ENCODE measurements around the gene ARFGAP3.

Gene ARFGAP3

DNA sequence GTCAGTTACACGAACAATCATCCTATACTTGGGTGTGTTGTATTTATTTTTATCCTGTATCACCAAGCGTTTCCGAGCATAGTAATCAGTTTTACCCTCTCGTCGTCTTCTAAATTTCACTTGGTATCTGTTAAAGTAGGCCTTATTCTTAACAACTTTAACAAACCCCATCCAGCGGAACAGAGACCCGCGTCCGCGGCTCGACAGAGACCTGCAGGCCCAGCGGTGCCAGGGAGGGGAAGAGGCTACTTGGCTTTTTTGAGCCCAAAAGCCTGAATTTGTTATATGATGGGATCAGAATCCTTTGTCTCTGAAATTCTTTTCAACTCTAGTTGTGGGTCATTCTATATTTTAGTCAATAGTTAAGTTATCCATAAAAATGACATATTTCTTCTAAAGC lies 79.9 kb downstream of the ARFGAP3 start:
- H3K4me3 ChIP-seq (ENCODE audit: low read depth, low read length) = no peak overlapping the region
- no peaks in the 10 kb centered on the region for H3K9me3 ChIP-seq (ENCODE audit: control insufficient read depth, insufficient read depth, low read depth, low read length)
- ChIA-PET POLR2A (no interaction called here), CTCF (no interaction called here)
- H3K4me1 ChIP-seq (ENCODE audit: control insufficient read depth, insufficient read depth, low read length) = no peaks in the 10 kb centered on the region
- TF ChIP-seq ZNF10 (tag by site-specific recombination; IDR thresholded peaks at IDR 0.05) = no peak
- TF ChIP-seq, protein P1, sequence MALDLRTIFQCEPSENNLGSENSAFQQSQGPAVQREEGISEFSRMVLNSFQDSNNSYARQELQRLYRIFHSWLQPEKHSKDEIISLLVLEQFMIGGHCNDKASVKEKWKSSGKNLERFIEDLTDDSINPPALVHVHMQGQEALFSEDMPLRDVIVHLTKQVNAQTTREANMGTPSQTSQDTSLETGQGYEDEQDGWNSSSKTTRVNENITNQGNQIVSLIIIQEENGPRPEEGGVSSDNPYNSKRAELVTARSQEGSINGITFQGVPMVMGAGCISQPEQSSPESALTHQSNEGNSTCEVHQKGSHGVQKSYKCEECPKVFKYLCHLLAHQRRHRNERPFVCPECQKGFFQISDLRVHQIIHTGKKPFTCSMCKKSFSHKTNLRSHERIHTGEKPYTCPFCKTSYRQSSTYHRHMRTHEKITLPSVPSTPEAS (tag by site-specific recombination; IDR thresholded peaks at IDR 0.05) = no peak
- no peak for TF ChIP-seq ZNF596 (tag by site-specific recombination; IDR thresholded peaks at IDR 0.05)
- TF ChIP-seq, protein P2, sequence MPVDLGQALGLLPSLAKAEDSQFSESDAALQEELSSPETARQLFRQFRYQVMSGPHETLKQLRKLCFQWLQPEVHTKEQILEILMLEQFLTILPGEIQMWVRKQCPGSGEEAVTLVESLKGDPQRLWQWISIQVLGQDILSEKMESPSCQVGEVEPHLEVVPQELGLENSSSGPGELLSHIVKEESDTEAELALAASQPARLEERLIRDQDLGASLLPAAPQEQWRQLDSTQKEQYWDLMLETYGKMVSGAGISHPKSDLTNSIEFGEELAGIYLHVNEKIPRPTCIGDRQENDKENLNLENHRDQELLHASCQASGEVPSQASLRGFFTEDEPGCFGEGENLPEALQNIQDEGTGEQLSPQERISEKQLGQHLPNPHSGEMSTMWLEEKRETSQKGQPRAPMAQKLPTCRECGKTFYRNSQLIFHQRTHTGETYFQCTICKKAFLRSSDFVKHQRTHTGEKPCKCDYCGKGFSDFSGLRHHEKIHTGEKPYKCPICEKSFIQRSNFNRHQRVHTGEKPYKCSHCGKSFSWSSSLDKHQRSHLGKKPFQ (tag by site-specific recombination; IDR thresholded peaks at IDR 0.05) = no peak
- no peak for TF ChIP-seq ZNF677 (tag by site-specific recombination; IDR thresholded peaks at IDR 0.05)
- TF ChIP-seq ZNF707 (tag by site-specific recombination; IDR thresholded peaks at IDR 0.05) = no peak
- TF ChIP-seq ZNF132 (tag by site-specific recombination; IDR thresholded peaks at IDR 0.05; ENCODE audit: borderline replicate concordance) = no peak
- no peak for TF ChIP-seq ZNF670 (tag by site-specific recombination; IDR thresholded peaks at IDR 0.05; ENCODE audit: low read depth)
- H3K27ac ChIP-seq (ENCODE audit: extremely low read depth, low read depth, low read length) = no peak overlapping the region
- H3K36me3 ChIP-seq (ENCODE audit: control insufficient read depth in 2 of 2, insufficient read depth in 1 of 2, low read length in 2 of 2) = no peaks in the 10 kb centered on the region

DNA sequence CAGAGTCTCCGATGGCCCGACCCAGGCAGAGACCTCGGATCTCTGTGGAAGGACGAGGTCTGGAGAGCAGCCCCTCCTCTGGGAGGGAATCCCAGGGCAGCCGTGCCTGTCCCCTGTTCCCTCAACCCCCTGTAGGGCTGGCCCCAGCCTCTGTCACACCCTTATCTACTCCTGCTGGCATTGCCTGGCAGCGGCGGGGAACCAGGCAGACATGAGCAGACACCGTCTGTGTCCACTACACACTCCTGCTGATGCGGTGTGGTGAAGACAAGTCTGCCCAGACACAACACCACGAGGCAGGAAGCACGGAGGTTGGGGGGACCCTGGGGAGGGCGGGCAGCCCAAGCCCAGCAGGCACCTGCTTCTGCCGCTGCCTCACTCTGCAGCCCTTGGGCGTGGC lies 83.9 kb downstream of the ARFGAP3 start:
- Histone ChIP-seq H3K4me1 (ENCODE audit: control insufficient read depth, insufficient read depth, low read length) (peaks cover 3% of the 10 kb centered on the region; the same call in 1 of the 2 replicates), H3K4me3 (ENCODE audit: low read depth, low read length) (no peak overlapping the region), H3K9me3 (ENCODE audit: control insufficient read depth, insufficient read depth, low read depth, low read length) (no peaks in the 10 kb centered on the region), H3K27ac (ENCODE audit: extremely low read depth, low read depth, low read length) (no peak overlapping the region), H3K36me3 (ENCODE audit: control insufficient read depth in 2 of 2, insufficient read depth in 1 of 2, low read length in 2 of 2) (no peaks in the 10 kb centered on the region)
- TF ChIP-seq SP7 (tag by site-specific recombination; IDR thresholded peaks at IDR 0.05) = no peak
- no peak for TF ChIP-seq ZNF341 (tag by site-specific recombination; IDR thresholded peaks at IDR 0.05; ENCODE audit: low read depth)
- TF ChIP-seq ZNF10 (tag by site-specific recombination; IDR thresholded peaks at IDR 0.05) = no peak
- no peak for TF ChIP-seq PRDM1 (tag by site-specific recombination; IDR thresholded peaks at IDR 0.05)
- TF ChIP-seq, protein P3, sequence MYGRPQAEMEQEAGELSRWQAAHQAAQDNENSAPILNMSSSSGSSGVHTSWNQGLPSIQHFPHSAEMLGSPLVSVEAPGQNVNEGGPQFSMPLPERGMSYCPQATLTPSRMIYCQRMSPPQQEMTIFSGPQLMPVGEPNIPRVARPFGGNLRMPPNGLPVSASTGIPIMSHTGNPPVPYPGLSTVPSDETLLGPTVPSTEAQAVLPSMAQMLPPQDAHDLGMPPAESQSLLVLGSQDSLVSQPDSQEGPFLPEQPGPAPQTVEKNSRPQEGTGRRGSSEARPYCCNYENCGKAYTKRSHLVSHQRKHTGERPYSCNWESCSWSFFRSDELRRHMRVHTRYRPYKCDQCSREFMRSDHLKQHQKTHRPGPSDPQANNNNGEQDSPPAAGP (tag by site-specific recombination; IDR thresholded peaks at IDR 0.05) = 0 out of 2 replicates have a peak, but pooled peaks have one; percentile 15
- peak; percentile 81 for TF ChIP-seq ZIC2 (tag by site-specific recombination; IDR thresholded peaks at IDR 0.05)
- no peak for TF ChIP-seq KLF10 (tag by site-specific recombination; IDR thresholded peaks at IDR 0.05)
- ChIA-PET POLR2A (no interaction called here), CTCF (no interaction called here)

DNA sequence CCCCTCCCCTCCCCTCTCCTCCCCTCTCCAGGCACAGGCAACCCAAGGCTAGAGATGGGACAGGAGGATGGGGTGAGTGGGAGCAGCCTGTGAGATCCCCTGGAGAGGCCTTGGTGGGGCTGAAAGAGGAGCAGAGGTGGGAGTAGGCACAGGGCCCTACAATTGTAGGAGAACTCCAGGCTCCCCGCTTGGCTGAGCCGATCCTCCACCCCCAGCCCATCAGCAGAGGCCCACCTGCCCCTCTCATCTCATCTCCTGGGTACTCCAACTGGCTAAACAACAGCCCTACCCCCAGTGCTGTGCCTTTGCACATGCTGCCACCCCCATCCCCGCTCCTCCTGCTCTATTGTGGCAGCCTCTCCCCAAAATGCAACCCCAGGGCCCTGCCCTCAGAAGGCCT lies 84.4 kb downstream of the ARFGAP3 start:
- no peak overlapping the region for H3K27ac ChIP-seq (ENCODE audit: extremely low read depth, low read depth, low read length)
- H3K9me3 ChIP-seq (ENCODE audit: control insufficient read depth, insufficient read depth, low read depth, low read length) = no peaks in the 10 kb centered on the region
- H3K36me3 ChIP-seq (ENCODE audit: control insufficient read depth in 2 of 2, insufficient read depth in 1 of 2, low read length in 2 of 2) = no peaks in the 10 kb centered on the region
- ChIA-PET POLR2A (no interaction called here), CTCF (interaction anchor here (0.6 kb wide), 1 partner anchor 122 kb away, joined by 4 read pairs; no protein-coding TSS in a partner anchor)
- no peak overlapping the region for H3K4me3 ChIP-seq (ENCODE audit: low read depth, low read length)
- peak; percentile 71 for TF ChIP-seq ZNF623 (tag by site-specific recombination; IDR thresholded peaks at IDR 0.05)
- TF ChIP-seq ZNF670 (tag by site-specific recombination; IDR thresholded peaks at IDR 0.05; ENCODE audit: low read depth) = no peak
- TF ChIP-seq EGR2 (tag by site-specific recombination; IDR thresholded peaks at IDR 0.05; ENCODE audit: low read depth) = peak; percentile 57
- TF ChIP-seq, protein P4, sequence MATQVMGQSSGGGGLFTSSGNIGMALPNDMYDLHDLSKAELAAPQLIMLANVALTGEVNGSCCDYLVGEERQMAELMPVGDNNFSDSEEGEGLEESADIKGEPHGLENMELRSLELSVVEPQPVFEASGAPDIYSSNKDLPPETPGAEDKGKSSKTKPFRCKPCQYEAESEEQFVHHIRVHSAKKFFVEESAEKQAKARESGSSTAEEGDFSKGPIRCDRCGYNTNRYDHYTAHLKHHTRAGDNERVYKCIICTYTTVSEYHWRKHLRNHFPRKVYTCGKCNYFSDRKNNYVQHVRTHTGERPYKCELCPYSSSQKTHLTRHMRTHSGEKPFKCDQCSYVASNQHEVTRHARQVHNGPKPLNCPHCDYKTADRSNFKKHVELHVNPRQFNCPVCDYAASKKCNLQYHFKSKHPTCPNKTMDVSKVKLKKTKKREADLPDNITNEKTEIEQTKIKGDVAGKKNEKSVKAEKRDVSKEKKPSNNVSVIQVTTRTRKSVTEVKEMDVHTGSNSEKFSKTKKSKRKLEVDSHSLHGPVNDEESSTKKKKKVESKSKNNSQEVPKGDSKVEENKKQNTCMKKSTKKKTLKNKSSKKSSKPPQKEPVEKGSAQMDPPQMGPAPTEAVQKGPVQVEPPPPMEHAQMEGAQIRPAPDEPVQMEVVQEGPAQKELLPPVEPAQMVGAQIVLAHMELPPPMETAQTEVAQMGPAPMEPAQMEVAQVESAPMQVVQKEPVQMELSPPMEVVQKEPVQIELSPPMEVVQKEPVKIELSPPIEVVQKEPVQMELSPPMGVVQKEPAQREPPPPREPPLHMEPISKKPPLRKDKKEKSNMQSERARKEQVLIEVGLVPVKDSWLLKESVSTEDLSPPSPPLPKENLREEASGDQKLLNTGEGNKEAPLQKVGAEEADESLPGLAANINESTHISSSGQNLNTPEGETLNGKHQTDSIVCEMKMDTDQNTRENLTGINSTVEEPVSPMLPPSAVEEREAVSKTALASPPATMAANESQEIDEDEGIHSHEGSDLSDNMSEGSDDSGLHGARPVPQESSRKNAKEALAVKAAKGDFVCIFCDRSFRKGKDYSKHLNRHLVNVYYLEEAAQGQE (tag by site-specific recombination; IDR thresholded peaks at IDR 0.05) = no peak
- TF ChIP-seq ZNF350 (tag by site-specific recombination; IDR thresholded peaks at IDR 0.05) = no peak
- no peak for TF ChIP-seq ZBTB21 (tag by site-specific recombination; IDR thresholded peaks at IDR 0.05)
- no peak for TF ChIP-seq ZNF23 (tag by site-specific recombination; IDR thresholded peaks at IDR 0.05; ENCODE audit: borderline replicate concordance)
- TF ChIP-seq ZFHX2 (tag by site-specific recombination; conservative IDR thresholded peaks at IDR 0.05) = peak; percentile 54; the same call in 1 of the 2 replicates
- peaks cover 3% of the 10 kb centered on the region; the same call in 1 of the 2 replicates for H3K4me1 ChIP-seq (ENCODE audit: control insufficient read depth, insufficient read depth, low read length)
